ENCODE results near the gene PSMC3IP. TPM values are rescaled to one million over a fixed set of nuclear protein-coding genes. Genes with fewer than 3 reads are reported as not detected.
"Not testable (repeated sequence)": the region's sequence is repeated elsewhere in the genome, so short reads cannot be mapped to it uniquely, and the experiment has no call there.

The PSMC3IP gene, protein sequence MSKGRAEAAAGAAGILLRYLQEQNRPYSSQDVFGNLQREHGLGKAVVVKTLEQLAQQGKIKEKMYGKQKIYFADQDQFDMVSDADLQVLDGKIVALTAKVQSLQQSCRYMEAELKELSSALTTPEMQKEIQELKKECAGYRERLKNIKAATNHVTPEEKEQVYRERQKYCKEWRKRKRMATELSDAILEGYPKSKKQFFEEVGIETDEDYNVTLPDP
- 1 to 10 TPM; 2.2 to 5.0 (median 4.2) TPM for total RNA-seq

GRCh38 chr17:42577532-42578281, at the start of gene PSMC3IP:
Gene PSMC3IP, minus strand, starts transcription at chr17:42577729. Its CDS starts 43 bp downstream, at chr17:42577686.
- 1% methylated on average over 40 of the region's 52 CpGs for WGBS
- intact Hi-C loops (cut with DNase I) = loop anchor here (2.0 kb wide), 1 partner anchor 101 kb away; no protein-coding TSS in a partner anchor
- peaks cover 20 to 28% (median 24%) of the 10 kb centered on the region in 4 donors for H3K4me1 ChIP-seq
- H3K36me3 ChIP-seq = peaks cover 36 to 62% (median 54%) of the 10 kb centered on the region in 4 donors
- TF ChIP-seq EP300 (IDR thresholded peaks at IDR 0.05) (no peak), POLR2AphosphoS5 (IDR thresholded peaks at IDR 0.05) (peak; percentile 91 to 95), CTCF (IDR thresholded peaks at IDR 0.05) (peak in 2 of 3 experiments; percentile 33 to 47), POLR2A (IDR thresholded peaks at IDR 0.05; ENCODE audit: low read depth) (peak; percentile 20)
- DNase-seq (ENCODE audit: extremely low spot score) = peak; percentile 99
- H3K9me3 ChIP-seq = no peaks in the 10 kb centered on the region
- H3K27ac ChIP-seq (replicated peaks in 1 of 4) = peak within 1 kb of the TSS; percentile 84 to 91 (median 88)
- H3K4me3 ChIP-seq = peak within 1 kb of the TSS; percentile 61 to 73 (median 70)
- no peaks in the 10 kb centered on the region for H3K27me3 ChIP-seq

DNA sequence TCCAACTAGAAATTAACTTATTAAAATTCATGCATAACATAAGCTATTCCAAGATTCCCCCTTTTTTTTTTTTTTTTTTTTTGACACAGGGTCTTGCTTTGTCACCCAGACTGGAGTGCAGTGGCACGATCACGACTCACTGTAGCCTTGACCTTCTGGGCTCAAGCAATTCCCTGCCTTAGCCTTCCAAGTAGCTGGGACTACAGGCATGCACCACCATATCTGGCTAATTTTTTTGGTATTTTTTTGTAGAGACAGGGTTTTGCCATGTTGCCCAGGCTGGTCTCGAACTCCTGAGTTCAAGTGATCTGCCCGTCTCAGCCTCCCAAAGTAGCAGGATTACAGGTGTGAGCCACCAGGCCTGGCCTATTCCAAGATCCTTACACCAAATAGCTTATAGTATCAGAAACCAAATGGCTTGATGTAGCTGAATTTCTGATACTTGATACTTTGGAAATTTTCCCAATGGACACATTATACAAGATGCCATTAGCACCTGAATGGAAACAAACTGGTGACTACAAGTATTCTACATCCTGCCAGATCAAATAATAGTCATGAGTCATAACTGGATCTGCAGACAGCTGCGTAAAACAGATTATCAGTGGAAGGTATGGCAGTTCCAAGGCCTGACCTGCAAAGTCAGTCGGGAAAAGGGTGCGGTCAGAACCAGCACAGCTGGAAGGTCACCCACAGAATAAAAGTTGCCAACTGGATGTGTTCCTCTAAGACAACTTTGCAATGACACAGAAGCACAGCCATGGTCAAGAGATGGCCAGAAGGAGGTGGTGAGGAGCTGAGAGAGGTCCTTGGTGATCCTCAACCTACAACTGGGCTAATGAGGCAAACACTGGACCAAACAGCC, 46.4 kb upstream of the PSMC3IP start:
- peaks cover 0 to 3% (median under 1%) of the 10 kb centered on the region in 4 donors for H3K4me1 ChIP-seq
- no peaks in the 10 kb centered on the region for H3K9me3 ChIP-seq
- no peak overlapping the region for H3K4me3 ChIP-seq
- WGBS = 83% methylated on average over 7 of the region's 7 CpGs
- DNase-seq (ENCODE audit: extremely low spot score) = no peak
- no peaks in the 10 kb centered on the region for H3K36me3 ChIP-seq
- H3K27ac ChIP-seq (replicated peaks in 1 of 4) = no peak overlapping the region
- intact Hi-C loops (cut with DNase I) = no loop called here
- no peaks in the 10 kb centered on the region for H3K27me3 ChIP-seq
- TF ChIP-seq POLR2AphosphoS5 (IDR thresholded peaks at IDR 0.05) (no peak), POLR2A (IDR thresholded peaks at IDR 0.05; ENCODE audit: low read depth) (no peak), EP300 (IDR thresholded peaks at IDR 0.05) (no peak), CTCF (IDR thresholded peaks at IDR 0.05) (no peak)

- TF ChIP-seq EP300 (IDR thresholded peaks at IDR 0.05) = no peak
- no peak for TF ChIP-seq CTCF (IDR thresholded peaks at IDR 0.05)
- no peak for TF ChIP-seq POLR2A (IDR thresholded peaks at IDR 0.05; ENCODE audit: low read depth)
- TF ChIP-seq POLR2AphosphoS5 (IDR thresholded peaks at IDR 0.05) = no peak
- H3K4me1 ChIP-seq = peaks cover 3 to 10% (median 7%) of the 10 kb centered on the region in 4 donors
- no peak for DNase-seq (ENCODE audit: extremely low spot score)
- H3K27me3 ChIP-seq = no peaks in the 10 kb centered on the region
- H3K4me3 ChIP-seq = no peak overlapping the region
- 96% methylated on average over 2 of the region's 2 CpGs for WGBS
- H3K9me3 ChIP-seq = no peaks in the 10 kb centered on the region
- H3K36me3 ChIP-seq = no peaks in the 10 kb centered on the region
- intact Hi-C loops (cut with DNase I) = no loop called here
- no peak overlapping the region for H3K27ac ChIP-seq (replicated peaks in 1 of 4)
Observed at GRCh38 chr17:42623271-42623670, 45.7 kb upstream of the PSMC3IP start.

DNA sequence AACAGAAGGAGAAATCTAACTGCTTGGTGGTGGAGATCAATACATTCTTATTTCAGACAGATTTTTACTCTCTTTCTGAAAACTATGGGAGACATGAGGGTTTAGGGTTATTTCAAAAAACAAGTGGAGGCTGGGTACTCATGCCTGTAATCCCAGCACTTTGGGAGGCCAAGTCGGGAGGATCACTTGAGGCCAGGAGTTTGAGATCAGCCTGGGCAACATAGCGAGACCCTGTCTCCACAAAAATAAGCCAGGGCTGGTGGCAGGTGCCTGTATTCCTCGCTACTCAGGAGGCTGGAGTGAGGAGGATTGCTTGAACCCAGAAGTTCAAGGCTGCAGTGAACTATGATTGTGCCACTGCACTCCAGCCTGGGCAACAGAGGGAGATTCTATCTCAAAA, 44.5 kb upstream of the PSMC3IP start:
- intact Hi-C loops (cut with DNase I); H3K27ac ChIP-seq (replicated peaks in 1 of 4); DNase-seq (ENCODE audit: extremely low spot score); H3K27me3 ChIP-seq; H3K36me3 ChIP-seq; H3K4me3 ChIP-seq; H3K9me3 ChIP-seq: not testable (repeated sequence)
- H3K4me1 ChIP-seq = peaks cover 12 to 18% (median 14%) of the 10 kb centered on the region in 4 donors
- 90% methylated on average over 3 of the region's 3 CpGs for WGBS

Data from esophagus muscularis mucosa (tissue), 4 donors.